GM18951 (cell line): ENCODE data around the gene ABHD2.

Experiments used
- POLR2A ChIP-seq: IDR thresholded peaks from 4 replicates; pipeline ENCODE4 v1.6.1; 2011; ENCODE audit warnings: mild to moderate bottlenecking; ENCODE audit not compliant: insufficient read length, insufficient read depth; ENCODE audit errors: extremely low read depth
- in situ Hi-C: fragments of 300-500 bp; cut with MboI; formaldehyde crosslinking; loops from one replicate; pipeline ENCODE4 v1.12.0; 2022; ENCODE audit warnings: low sequenced_read_pairs, mixed read lengths, inconsistent platforms; ENCODE audit not compliant: unreplicated experiment

ABHD2 gene

GRCh38 chr15:89200182-89200581 lies 111.9 kb downstream of the ABHD2 start:
- TF ChIP-seq POLR2A = no peak
- in situ Hi-C loops = no loop called here

- in situ Hi-C loops = no loop called here
- TF ChIP-seq POLR2A = no peak
These were observed 113.3 kb downstream of the ABHD2 start for GRCh38 chr15:89201465-89202005.

GRCh38 chr15:89203705-89204273 lies 115.5 kb downstream of the ABHD2 start:
- no peak for TF ChIP-seq POLR2A

GRCh38 chr15:89205991-89206585 lies 117.8 kb downstream of the ABHD2 start:
- no peak for TF ChIP-seq POLR2A
- in situ Hi-C loops = no loop called here

More at GRCh38 chr15:89203705-89204273, 115.5 kb downstream of the ABHD2 start:
- in situ Hi-C loops = no loop called here

- in situ Hi-C loops = no loop called here
- no peak for TF ChIP-seq POLR2A
These were observed 118.7 kb downstream of the ABHD2 start for GRCh38 chr15:89206908-89207331.

- no peak for TF ChIP-seq POLR2A
- in situ Hi-C loops = no loop called here
These were observed 120.0 kb downstream of the ABHD2 start for GRCh38 chr15:89208256-89208655.

GRCh38 chr15:89209057-89209456 lies 120.8 kb downstream of the ABHD2 start:
- in situ Hi-C loops = no loop called here
- TF ChIP-seq POLR2A = no peak

GRCh38 chr15:89211678-89212170 lies 123.5 kb downstream of the ABHD2 start:
- in situ Hi-C loops = no loop called here
- TF ChIP-seq POLR2A = no peak

GRCh38 chr15:89215627-89216026 lies 127.4 kb downstream of the ABHD2 start:
- no peak for TF ChIP-seq POLR2A
- in situ Hi-C loops = no loop called here

- in situ Hi-C loops = no loop called here
- no peak for TF ChIP-seq POLR2A
These were observed 128.8 kb downstream of the ABHD2 start for GRCh38 chr15:89217031-89217430.

- in situ Hi-C loops = no loop called here
- no peak for TF ChIP-seq POLR2A
These were observed 129.6 kb downstream of the ABHD2 start for GRCh38 chr15:89217686-89218376.

GRCh38 chr15:89218531-89218930 lies 130.3 kb downstream of the ABHD2 start:
- in situ Hi-C loops = no loop called here
- TF ChIP-seq POLR2A = no peak

GRCh38 chr15:89221543-89221942 lies 133.3 kb downstream of the ABHD2 start, which contains the start of gene RLBP1:
Gene RLBP1 (minus strand): TSS chr15:89221579. CDS start chr15:89218975, 2,604 bp downstream.
- no peak for TF ChIP-seq POLR2A
- in situ Hi-C loops = no loop called here

GRCh38 chr15:89225588-89225987 lies 137.3 kb downstream of the ABHD2 start:
- in situ Hi-C loops = no loop called here
- TF ChIP-seq POLR2A = no peak
